GM18907 (cell line): ENCODE measurements around the gene SDC4.

ENCODE experiments used
- ATAC-seq: cut with Tn5 transposase; IDR thresholded peaks from one replicate; pipeline ENCODE4 v1.9.1; 2021; ENCODE audit warnings: mild to moderate bottlenecking, moderate library complexity; ENCODE audit not compliant: unreplicated experiment

Gene SDC4

GRCh38 chr20:45322952-45323383, 25.3 kb downstream of the SDC4 start:
- ATAC-seq, result no peak

- ATAC-seq, result peak; percentile 85
Measured at GRCh38 chr20:45320948-45321595, 27.2 kb downstream of the SDC4 start.

GRCh38 chr20:45318948-45319347, 29.3 kb downstream of the SDC4 start:
- ATAC-seq, result no peak

DNA sequence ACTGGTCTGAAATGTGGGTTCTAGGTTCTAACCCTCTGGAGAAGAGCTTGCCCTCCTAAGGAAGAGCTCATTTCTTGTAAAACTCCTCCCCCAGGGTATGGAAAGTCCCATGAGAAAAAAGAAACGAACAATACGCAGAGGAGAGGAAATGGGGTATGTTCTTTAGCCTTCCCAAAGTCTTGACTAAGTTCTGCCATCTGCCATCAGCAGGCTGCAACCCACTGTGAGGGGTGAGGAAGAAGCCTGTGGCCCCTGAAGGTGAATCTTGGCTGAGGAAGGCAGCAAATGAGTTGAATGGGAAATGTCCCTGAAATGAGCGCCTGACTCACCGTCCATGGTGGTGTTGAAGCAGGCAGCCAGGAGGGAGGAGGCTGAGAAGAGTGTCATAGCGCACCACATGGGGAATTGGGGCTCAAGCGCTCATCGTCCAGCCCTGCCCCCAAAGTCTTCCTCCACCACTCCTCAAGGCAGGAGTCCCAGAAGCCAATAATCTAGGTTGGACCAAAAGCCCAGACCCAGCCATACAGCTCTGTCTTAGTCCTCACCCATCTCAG, 29.8 kb downstream of the SDC4 start:
- ATAC-seq, result no peak

DNA sequence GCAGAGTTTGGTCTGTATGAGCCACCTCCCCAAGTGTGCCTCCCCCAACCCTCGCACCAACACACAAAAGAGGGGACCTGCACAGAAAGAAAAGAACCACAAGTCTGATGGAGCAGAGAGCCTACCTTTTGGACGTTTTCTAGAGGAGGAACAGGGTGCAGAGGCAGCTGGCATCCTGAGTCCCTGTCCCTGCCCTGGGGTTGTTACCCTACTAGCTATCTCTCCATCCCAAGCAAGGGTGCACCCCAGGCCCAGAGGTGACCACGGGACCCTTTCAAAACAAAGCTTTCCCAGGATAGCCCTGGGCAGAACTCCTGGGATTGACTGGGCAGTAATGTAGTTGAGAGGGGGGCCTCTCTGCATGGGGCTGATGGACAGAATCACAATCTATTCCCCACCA, 30.4 kb downstream of the SDC4 start:
- no peak for ATAC-seq

DNA sequence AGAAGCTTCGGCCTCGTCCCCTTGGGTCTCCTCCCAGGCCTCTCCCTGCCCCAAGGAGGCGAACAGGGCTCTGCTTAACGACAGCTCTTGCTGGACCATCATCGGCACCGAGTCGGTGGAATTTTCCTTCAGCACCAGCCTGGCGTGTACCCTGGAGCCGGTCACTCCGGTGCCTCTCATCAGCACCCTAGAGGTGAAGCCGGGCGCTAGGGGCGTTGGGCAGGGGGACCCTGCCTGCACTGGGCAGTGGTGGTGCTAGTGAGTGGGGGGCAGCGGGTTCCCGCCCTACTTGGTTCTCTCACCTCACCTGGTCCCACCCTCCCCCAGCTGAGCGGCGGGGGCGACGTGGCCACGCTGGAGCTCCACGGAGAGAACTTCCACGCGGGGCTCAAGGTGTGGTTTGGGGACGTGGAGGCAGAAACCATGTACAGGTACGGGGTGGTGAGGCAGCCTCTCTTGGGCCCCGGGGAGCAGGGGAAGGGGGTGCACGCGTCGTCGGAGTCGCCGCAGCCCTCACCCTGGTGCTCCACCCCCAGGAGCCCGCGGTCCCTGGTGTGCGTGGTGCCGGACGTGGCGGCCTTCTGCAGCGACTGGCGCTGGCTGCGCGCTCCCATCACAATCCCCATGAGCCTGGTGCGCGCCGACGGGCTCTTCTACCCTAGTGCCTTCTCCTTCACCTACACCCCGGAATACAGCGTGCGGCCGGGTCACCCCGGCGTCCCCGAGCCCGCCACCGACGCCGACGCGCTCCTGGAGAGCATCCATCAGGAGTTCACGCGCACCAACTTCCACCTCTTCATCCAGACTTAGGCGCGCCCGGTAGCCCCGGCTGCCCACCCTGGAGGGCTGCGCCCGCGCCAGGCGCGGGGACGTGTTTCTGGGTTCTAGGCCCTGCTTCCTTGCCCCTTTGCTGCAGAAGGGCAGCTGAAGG, 31.8 kb downstream of the SDC4 start:
- ATAC-seq, result no peak

DNA sequence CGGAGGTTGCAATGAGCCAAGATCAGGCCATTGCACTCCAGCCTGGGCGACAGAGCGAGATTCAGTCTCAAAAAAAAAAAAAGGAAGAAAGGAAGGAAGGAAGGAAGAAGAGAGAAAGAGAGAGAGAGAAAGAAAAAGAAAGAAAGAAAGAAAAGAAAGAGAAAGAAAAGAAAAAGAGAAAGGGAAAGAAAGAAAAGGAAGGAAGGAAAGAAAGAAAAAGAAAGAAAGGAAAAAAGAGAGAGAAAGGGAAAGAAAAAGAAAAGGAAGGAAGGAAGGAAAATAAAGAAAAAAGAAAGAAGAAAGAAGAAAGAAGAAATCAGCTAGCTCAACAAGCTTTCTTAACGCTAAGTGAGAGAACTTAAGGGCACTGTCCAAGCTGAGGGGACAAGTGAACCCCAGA, 32.6 kb downstream of the SDC4 start:
- ATAC-seq, result no peak

DNA sequence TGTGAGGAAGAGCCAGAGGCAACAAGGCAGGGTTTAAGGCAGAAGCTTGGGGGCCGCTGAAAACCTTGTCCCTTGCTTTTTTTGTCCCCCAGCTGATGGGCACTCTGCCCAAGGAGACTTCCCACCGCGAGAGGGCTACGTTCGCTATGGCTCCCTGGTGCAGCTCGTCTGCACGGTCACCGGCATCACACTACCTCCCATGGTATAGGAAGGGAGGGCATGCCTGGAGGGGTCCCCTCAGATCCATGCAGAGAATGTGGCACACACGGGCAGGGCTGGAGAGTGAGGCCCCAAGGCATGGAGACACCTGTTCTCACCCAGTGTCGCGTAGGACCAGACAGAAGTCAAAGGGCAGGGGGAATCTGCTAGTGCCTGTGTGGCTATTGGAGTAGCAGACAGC, 34.3 kb downstream of the SDC4 start:
- no peak for ATAC-seq

- no peak for ATAC-seq
Measured at GRCh38 chr20:45313065-45313695, 35.0 kb downstream of the SDC4 start.

GRCh38 chr20:45312241-45312640, 36.0 kb downstream of the SDC4 start:
- no peak for ATAC-seq

DNA sequence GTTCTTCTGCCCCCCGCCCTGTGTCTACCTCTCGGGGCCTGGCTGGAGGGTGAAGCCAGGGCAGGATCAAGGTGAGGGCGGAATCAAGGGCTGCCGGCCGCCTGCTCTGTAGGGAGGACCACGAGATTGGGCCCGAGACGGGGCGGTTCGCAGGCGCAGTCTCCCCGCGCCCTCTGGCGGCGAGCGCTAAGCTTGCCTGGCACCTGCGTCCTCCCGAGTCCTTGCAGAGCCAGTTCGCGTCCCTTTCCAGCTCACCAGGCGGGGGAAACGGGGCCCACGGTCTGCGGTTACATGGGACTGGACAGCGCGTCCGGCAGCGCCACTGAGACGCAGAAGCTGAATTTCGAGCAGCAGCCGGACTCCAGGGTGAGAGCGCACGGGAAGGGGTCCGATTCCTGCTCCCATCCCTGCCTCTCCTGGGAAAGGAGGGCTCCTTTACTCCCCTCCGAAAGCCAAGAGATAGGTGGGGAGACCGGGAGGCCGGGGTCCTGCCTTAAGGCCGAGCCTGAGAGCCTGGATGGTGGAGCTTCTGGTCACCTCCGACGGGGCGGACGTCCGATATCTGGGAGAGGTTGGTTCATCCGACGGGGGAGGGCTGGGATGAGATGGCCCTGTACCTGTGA, 36.5 kb downstream of the SDC4 start:
- no peak for ATAC-seq

DNA sequence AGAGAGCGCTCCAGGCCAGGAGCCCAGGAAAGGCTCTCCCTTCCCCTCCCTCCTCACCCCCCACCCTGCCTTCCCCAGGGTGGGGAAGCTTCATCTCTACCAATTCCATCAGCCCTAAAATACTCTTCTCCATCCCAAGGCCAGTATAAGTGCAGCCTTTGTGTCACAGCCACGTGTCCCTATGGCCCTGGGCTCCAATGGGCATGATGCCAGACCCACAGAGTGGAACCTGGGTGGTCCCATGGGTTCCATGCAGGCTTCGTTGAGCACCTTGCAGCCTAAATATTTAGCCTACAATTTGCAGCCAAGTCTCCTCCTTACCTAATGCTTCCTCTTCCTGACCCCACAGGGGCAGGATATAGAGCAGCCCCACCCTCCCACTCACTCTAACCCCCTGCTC, 39.1 kb downstream of the SDC4 start:
- no peak for ATAC-seq

DNA sequence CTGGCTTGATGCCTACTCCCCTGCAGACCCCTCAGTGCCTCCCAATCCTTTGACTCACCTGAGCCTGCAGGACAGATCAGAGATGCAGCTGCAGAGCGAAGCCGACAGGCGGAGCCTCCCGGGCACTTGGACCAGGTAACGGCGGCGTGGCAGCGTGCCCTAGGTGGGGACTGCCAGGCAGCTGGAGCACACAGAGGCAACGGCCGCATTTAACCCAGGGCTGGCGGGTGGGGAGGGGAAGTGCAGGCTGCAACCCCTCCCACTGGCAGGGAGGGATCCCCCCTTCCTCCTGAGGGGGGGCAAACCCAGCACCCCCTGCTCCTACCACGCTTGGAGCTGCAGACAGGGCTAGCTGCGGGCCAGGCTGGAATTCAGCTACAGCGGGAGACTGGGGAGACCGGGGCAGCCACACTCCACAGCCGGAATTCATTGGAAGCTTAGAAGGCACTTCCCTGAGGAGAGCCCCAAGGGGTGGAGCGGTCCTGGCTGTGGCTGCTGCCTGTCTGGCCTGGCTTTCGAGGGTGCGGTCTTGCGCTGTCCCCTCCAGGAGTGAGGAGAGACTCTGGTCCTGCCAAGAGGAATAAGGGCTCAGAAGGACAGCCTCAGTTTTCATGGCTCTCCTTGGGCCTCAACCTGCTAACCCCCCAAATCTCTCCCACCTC, 40.0 kb downstream of the SDC4 start, which contains the start of gene MATN4:
Gene MATN4, minus strand, starts transcription at position 183 of the 662 bp plus-strand sequence. CDS start 2,717 bp downstream, outside the sequence.
- no peak for ATAC-seq

DNA sequence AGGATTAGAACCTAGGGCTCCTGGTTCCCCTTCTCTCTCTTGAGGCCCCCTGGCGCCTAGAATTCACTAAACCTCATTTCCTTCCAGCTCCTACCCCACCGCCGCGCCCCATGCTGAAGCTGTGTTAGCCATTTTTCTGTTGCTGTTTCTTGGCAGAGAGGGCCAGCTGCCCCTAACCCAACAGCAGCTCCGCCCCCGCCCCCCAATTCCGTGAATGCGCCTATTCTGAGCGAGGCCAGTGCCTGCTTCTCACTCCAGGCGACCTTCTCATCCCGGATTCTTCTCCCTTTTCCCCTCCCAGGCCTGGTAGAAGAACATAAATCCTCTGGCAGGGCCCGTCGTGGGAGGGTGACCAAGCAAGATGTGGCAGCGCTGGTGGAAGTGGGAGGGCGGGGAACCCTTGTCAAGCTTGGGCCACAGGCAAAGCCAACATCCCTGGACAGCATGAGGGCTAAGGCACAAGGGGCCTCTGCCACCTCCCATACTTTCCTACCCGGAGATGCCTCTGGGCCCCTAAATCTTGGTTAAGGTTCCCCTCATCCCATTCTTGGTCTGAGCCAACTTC, 41.1 kb downstream of the SDC4 start:
- no peak for ATAC-seq

DNA sequence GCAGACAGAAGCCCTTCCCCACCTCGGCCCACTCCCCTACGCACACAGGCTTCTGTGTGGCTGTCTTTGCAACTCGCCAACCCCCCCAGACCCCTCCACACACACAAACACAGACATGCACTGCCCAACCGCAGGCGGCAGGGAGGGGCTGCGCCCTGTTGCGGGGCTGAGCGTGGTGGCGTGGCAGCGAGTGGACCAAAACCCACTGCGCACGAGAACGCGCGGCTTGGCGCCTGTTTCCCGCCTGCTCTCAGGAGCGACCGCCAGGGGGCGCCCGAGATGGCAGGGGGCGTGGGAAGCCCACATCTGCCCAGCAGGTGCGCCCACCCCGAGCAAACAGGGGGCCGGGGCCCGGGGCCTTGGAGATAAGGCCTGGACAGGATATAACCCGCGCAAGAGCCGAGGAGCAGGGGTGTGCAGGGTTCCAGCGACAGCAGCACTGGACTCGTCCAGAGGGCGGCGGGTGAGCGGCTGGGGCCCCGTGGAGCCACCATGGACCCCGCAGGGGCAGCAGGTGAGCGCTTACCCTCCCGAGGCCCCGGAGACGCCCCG, 41.7 kb downstream of the SDC4 start, which contains the start of gene RBPJL:
Gene RBPJL, plus strand, starts transcription at position 410 of the 552 bp plus-strand sequence. Its CDS starts 83 bp downstream, at position 493.
- no peak for ATAC-seq

GRCh38 chr20:45305262-45305661, 43.0 kb downstream of the SDC4 start:
- no peak for ATAC-seq

GRCh38 chr20:45304464-45304999, 43.7 kb downstream of the SDC4 start:
- ATAC-seq, result no peak

- ATAC-seq, result no peak
Measured at GRCh38 chr20:45303586-45304463, 44.4 kb downstream of the SDC4 start.
